Ishikawa (cell line): ENCODE measurements around the gene EPS15.

Experiments
- CEBPB ChIP-seq: IDR thresholded peaks from 2 replicates; pipeline ENCODE4 v1.6.1; 2012
- CREB1 ChIP-seq: IDR thresholded peaks from 2 replicates; pipeline ENCODE4 v1.6.1; 2012; ENCODE audit warnings: low read depth
- EGR1 ChIP-seq: IDR thresholded peaks from 2 replicates; pipeline ENCODE4 v1.6.1; 2012
- EP300 ChIP-seq: IDR thresholded peaks from 2 replicates; pipeline ENCODE4 v1.6.1; 2012; ENCODE audit warnings: borderline replicate concordance
- FOXM1 ChIP-seq: IDR thresholded peaks from 2 replicates; pipeline ENCODE4 v1.6.1; 2012; ENCODE audit warnings: low read depth, borderline replicate concordance
- MAX ChIP-seq: IDR thresholded peaks from 2 replicates; pipeline ENCODE4 v1.6.1; 2012
- NFIC ChIP-seq: IDR thresholded peaks from 2 replicates; pipeline ENCODE4 v1.6.1; 2012
- RAD21 ChIP-seq: IDR thresholded peaks from 2 replicates; pipeline ENCODE4 v1.6.1; 2012; ENCODE audit warnings: low read depth
- REST ChIP-seq: IDR thresholded peaks from 2 replicates; pipeline ENCODE4 v1.6.1; 2012; ENCODE audit warnings: low read depth, mild to moderate bottlenecking
- TAF1 ChIP-seq: IDR thresholded peaks from 2 replicates; pipeline ENCODE4 v1.6.1; 2012; ENCODE audit warnings: low read depth, mild to moderate bottlenecking
- TCF12 ChIP-seq: IDR thresholded peaks from 2 replicates; pipeline ENCODE4 v1.6.1; 2012; ENCODE audit warnings: low read depth
- TEAD4 ChIP-seq: IDR thresholded peaks from 2 replicates; pipeline ENCODE4 v1.6.1; 2012
- YY1 ChIP-seq: IDR thresholded peaks from 2 replicates; pipeline ENCODE4 v1.6.1; 2012; ENCODE audit warnings: low read depth
- ZBTB7A ChIP-seq: IDR thresholded peaks from 2 replicates; pipeline ENCODE4 v1.6.1; 2012; ENCODE audit warnings: low read depth

- TF ChIP-seq TAF1 (no peak), EP300 (no peak), CREB1 (no peak), YY1 (no peak), REST (no peak), MAX (no peak), EGR1 (no peak), RAD21 (no peak), ZBTB7A (no peak), TEAD4 (no peak), CEBPB (no peak), FOXM1 (no peak), NFIC (no peak), TCF12 (no peak)
Measured at GRCh38 chr1:51443555-51443954, 75.5 kb downstream of the EPS15 start.
